ENCODE data around the gene IL1RL2.

DNA sequence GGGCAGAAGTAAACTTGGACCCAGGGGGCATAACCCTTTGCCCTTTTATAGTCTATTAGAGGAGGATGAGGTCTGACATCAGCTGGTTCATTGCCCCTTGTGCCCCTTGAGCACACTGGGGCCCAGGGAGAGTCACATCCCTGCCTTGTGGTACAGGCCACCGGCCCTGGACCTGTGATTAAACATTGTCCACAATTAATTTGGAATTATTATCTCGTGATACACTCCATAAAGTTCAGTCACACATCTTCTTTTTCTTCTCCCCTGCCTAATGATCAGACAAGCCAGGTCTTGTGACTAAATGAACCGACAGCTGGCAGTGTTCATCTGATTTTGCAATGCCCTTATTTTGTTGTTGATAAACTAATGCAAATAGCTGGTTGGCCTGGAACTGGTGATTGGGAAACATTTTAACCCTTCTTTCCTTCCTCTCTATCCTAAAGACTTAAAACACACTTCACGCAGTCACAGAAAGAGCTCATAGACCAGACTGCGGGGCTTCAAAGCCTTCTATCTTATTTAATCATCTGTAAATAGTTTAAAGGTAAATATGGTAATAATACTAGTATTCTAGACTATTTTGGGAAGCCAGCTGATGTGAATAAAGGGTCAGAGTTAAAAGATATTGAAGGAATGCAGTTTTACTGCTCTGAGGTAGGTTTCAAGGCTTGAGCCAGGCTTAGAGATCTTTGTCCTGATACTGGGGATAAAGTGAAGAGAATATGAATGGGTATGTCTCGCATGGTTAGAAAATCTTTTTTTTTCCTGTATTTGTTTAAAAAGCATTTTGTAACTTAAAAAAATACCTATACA lies 30.9 kb upstream of the IL1RL2 start:
- TF ChIP-seq, protein P1, sequence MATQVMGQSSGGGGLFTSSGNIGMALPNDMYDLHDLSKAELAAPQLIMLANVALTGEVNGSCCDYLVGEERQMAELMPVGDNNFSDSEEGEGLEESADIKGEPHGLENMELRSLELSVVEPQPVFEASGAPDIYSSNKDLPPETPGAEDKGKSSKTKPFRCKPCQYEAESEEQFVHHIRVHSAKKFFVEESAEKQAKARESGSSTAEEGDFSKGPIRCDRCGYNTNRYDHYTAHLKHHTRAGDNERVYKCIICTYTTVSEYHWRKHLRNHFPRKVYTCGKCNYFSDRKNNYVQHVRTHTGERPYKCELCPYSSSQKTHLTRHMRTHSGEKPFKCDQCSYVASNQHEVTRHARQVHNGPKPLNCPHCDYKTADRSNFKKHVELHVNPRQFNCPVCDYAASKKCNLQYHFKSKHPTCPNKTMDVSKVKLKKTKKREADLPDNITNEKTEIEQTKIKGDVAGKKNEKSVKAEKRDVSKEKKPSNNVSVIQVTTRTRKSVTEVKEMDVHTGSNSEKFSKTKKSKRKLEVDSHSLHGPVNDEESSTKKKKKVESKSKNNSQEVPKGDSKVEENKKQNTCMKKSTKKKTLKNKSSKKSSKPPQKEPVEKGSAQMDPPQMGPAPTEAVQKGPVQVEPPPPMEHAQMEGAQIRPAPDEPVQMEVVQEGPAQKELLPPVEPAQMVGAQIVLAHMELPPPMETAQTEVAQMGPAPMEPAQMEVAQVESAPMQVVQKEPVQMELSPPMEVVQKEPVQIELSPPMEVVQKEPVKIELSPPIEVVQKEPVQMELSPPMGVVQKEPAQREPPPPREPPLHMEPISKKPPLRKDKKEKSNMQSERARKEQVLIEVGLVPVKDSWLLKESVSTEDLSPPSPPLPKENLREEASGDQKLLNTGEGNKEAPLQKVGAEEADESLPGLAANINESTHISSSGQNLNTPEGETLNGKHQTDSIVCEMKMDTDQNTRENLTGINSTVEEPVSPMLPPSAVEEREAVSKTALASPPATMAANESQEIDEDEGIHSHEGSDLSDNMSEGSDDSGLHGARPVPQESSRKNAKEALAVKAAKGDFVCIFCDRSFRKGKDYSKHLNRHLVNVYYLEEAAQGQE (IDR thresholded peaks at IDR 0.05; ENCODE audit: insufficient read depth in 1 of 2, low read depth in 2 of 2, low read length in 2 of 2), result no peak
- TF ChIP-seq TAF1 (IDR thresholded peaks at IDR 0.05; ENCODE audit: borderline replicate concordance, insufficient read depth, low read length) (no peak), POLR2AphosphoS5 (IDR thresholded peaks at IDR 0.05; ENCODE audit: low read depth, low read length) (no peak), SIN3A (IDR thresholded peaks at IDR 0.05; ENCODE audit: borderline replicate concordance, insufficient read depth, low read length) (no peak)

Data from PFSK-1 (cell line).